ENCODE data around the gene TMCC2.

The TMCC2 gene

DNA sequence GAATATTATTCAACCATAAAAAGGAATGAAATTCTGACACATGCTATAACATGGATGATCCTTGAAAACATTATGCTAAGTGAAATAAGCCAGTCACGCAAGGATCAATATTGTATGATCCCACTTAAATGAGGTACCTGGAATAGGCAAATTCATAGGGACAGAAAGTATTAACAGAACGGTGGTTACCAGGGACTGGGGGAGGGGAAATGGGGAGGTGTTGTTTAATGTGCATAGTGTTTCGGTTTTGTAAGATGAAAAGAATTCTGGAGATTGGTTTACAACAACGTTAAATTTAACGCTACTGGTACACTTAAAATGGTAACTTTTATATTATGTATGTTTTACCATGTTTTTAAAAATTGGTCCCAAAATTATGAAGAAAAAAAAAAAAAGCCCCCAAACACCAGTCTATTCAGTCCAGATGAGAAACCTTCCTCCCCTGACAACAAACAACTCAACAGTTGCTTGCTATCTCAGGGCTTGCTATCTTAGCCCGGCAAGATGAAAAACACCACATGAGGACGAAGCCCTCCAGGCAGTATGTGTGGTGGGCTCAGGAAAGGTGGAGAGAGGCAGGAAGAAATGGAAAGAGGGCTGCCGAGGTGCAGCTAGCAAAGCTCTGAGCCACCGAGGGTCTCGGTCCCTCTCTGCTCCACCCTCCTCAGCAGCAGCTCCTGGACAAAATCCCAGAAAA, 85.3 kb downstream of the TMCC2 start:
- Histone ChIP-seq H3K9me3 (ENCODE audit: control insufficient read depth, insufficient read depth, low read length) (no peaks in the 10 kb centered on the region), H3K4me3 (ENCODE audit: low read length) (peak overlapping the region; percentile 72), H3K4me2 (ENCODE audit: low read length) (peak overlapping the region; percentile 89), H4K20me1 (ENCODE audit: control insufficient read depth, insufficient read depth, low read depth, low read length) (no peaks in the 10 kb centered on the region), H3K4me1 (ENCODE audit: control insufficient read depth, low read length) (peaks cover 73% of the 10 kb centered on the region), H3K27ac (ENCODE audit: low read depth, low read length) (peak overlapping the region; percentile 85), H3K36me3 (ENCODE audit: control insufficient read depth, low read length) (peaks cover 69% of the 10 kb centered on the region), H3F3A (ENCODE audit: control insufficient read depth, insufficient read depth) (peaks cover 13% of the 10 kb centered on the region), H3K9me2 (replicated peaks; ENCODE audit: control insufficient read depth, low read length) (no peaks in the 10 kb centered on the region), H3K27me3 (ENCODE audit: control insufficient read depth, low read length) (no peaks in the 10 kb centered on the region), H3K79me2 (ENCODE audit: control insufficient read depth, low read length) (peaks cover 85% of the 10 kb centered on the region)
- TF ChIP-seq, protein P1, sequence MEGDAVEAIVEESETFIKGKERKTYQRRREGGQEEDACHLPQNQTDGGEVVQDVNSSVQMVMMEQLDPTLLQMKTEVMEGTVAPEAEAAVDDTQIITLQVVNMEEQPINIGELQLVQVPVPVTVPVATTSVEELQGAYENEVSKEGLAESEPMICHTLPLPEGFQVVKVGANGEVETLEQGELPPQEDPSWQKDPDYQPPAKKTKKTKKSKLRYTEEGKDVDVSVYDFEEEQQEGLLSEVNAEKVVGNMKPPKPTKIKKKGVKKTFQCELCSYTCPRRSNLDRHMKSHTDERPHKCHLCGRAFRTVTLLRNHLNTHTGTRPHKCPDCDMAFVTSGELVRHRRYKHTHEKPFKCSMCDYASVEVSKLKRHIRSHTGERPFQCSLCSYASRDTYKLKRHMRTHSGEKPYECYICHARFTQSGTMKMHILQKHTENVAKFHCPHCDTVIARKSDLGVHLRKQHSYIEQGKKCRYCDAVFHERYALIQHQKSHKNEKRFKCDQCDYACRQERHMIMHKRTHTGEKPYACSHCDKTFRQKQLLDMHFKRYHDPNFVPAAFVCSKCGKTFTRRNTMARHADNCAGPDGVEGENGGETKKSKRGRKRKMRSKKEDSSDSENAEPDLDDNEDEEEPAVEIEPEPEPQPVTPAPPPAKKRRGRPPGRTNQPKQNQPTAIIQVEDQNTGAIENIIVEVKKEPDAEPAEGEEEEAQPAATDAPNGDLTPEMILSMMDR (IDR thresholded peaks at IDR 0.05; ENCODE audit: low read depth, low read length, poor library complexity, severe bottlenecking): no peak
- no peak for TF ChIP-seq EZH2phosphoT487 (IDR thresholded peaks at IDR 0.05; ENCODE audit: borderline replicate concordance, low read length)

DNA sequence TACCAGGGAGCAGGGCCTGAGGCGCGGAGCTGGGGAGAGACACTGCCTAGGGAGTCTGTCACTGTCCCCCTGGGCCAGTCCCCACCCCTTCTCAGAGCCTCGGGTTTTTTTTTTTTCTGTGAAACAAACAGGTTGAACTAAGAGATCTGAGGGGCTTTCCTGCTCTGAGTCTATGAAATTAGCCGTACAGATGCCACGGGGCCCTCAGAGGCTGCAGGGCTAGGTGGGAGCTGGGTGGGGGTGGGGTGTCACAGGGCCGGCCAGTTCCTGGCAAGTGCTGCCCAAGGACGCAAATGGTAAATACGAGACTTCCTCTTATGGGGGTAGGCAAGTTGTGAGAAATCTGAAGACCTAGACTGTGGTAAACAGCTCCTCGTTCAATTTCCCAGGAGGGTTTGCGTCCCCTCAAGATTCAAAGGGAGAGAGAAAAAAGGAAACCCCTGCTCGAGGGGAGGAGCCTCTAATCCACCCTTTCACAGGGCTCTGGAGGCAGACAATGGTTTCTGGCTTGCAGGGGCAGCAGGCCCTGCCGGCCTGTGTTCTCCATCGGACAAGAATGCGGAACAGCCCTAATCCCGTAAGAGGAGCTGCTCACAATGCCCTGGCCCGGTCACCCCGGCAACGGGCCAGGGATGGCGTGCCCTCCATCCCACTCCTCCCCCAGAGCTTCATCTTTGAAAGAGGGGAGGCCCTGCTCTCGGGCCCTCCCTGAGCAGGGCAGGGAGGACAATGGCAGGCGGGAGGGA, 86.0 kb downstream of the TMCC2 start:
- TF ChIP-seq, protein P1 (IDR thresholded peaks at IDR 0.05; ENCODE audit: low read depth, low read length, poor library complexity, severe bottlenecking): no peak
- Histone ChIP-seq H3K36me3 (ENCODE audit: control insufficient read depth, low read length) (peaks cover 68% of the 10 kb centered on the region), H3K4me2 (ENCODE audit: low read length) (peak overlapping the region; percentile 89), H3K27ac (ENCODE audit: low read depth, low read length) (peak overlapping the region; percentile 85), H3K9me2 (replicated peaks; ENCODE audit: control insufficient read depth, low read length) (no peaks in the 10 kb centered on the region), H4K20me1 (ENCODE audit: control insufficient read depth, insufficient read depth, low read depth, low read length) (peaks cover 4% of the 10 kb centered on the region; the same call in 1 of the 2 replicates), H3K9me3 (ENCODE audit: control insufficient read depth, insufficient read depth, low read length) (no peaks in the 10 kb centered on the region), H3K27me3 (ENCODE audit: control insufficient read depth, low read length) (no peaks in the 10 kb centered on the region), H3K4me3 (ENCODE audit: low read length) (peak overlapping the region; percentile 72), H3K4me1 (ENCODE audit: control insufficient read depth, low read length) (peaks cover 80% of the 10 kb centered on the region), H3K79me2 (ENCODE audit: control insufficient read depth, low read length) (peaks cover 92% of the 10 kb centered on the region), H3F3A (ENCODE audit: control insufficient read depth, insufficient read depth) (peaks cover 13% of the 10 kb centered on the region)

DNA sequence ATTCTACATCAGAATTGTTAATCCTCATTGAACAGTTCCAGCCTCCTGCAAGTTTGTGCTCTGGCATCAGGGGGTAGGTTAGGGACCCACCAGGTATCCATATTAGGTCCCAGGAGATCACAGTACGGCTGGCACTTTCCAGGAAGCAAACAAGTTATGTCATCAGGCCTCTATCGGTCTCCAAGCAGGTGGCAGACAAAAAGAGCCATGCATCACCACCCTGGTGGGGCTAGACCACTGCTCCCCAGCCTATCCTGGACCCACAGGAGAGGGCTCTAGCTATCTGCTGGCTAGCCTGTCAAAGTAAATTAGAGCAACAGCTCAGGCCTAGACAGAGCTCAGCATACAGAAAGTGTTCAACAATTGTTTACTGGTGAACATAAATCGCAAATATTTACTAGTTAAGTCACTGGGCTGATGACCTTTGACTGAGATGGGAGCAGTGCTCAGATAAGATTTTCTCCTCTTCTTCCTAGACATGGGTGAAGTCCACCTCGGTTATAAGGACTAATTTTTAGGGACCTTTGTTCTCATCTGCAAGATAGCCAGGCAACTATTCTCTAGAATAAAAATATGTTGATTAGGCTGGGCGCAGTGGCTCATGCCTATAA, 87.4 kb downstream of the TMCC2 start:
- Histone ChIP-seq H3K9me3 (ENCODE audit: control insufficient read depth, insufficient read depth, low read length) (no peaks in the 10 kb centered on the region), H4K20me1 (ENCODE audit: control insufficient read depth, insufficient read depth, low read depth, low read length) (peaks cover 4% of the 10 kb centered on the region), H3K4me3 (ENCODE audit: low read length) (peak overlapping the region; percentile 72), H3K4me1 (ENCODE audit: control insufficient read depth, low read length) (peaks cover 93% of the 10 kb centered on the region), H3F3A (ENCODE audit: control insufficient read depth, insufficient read depth) (peaks cover 15% of the 10 kb centered on the region), H3K79me2 (ENCODE audit: control insufficient read depth, low read length) (peaks cover 100% of the 10 kb centered on the region), H3K27ac (ENCODE audit: low read depth, low read length) (peak overlapping the region; percentile 85), H3K36me3 (ENCODE audit: control insufficient read depth, low read length) (peaks cover 66% of the 10 kb centered on the region), H3K27me3 (ENCODE audit: control insufficient read depth, low read length) (no peaks in the 10 kb centered on the region), H3K4me2 (ENCODE audit: low read length) (peak overlapping the region; percentile 89), H3K9me2 (replicated peaks; ENCODE audit: control insufficient read depth, low read length) (no peaks in the 10 kb centered on the region)
- TF ChIP-seq, protein P1 (IDR thresholded peaks at IDR 0.05; ENCODE audit: low read depth, low read length, poor library complexity, severe bottlenecking): no peak
- TF ChIP-seq EZH2phosphoT487 (IDR thresholded peaks at IDR 0.05; ENCODE audit: borderline replicate concordance, low read length): no peak

Data from DOHH2 (cell line).